DND-41 (cell line): ENCODE measurements around the gene SPEM1.

ENCODE experiments used
- EZH2 ChIP-seq: IDR thresholded peaks from 3 replicates; pipeline ENCODE4 v1.6.1; 2012; ENCODE audit warnings: borderline replicate concordance, low read depth, mild to moderate bottlenecking, moderate library complexity, low read length, inconsistent platforms; ENCODE audit not compliant: severe bottlenecking
- TF ChIP-seq, protein P1 (sequence below): IDR thresholded peaks from 2 replicates; pipeline ENCODE4 v1.5.1; 2012; ENCODE audit warnings: borderline replicate concordance, low read length, moderate library complexity, mild to moderate bottlenecking; ENCODE audit not compliant: poor library complexity, severe bottlenecking; ENCODE audit errors: extremely low read depth

DNA sequence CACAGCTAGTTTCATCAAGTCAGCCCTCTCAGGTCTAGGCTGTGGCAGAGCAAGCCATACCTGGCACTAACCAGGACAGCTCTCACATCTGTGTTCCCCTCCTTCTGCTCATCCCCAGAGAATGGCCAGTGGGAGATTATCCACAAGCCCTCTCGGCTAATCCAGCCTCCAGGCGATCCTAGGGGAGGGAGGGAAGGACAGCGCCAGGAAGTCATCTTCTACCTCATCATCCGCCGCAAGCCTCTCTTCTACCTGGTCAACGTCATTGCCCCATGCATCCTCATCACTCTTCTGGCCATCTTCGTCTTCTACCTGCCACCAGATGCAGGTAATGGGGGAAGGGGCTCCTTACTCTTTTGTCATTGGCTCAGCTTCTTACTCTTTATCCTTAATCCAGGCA lies 28.3 kb downstream of the SPEM1 start:
- TF ChIP-seq, protein P1, sequence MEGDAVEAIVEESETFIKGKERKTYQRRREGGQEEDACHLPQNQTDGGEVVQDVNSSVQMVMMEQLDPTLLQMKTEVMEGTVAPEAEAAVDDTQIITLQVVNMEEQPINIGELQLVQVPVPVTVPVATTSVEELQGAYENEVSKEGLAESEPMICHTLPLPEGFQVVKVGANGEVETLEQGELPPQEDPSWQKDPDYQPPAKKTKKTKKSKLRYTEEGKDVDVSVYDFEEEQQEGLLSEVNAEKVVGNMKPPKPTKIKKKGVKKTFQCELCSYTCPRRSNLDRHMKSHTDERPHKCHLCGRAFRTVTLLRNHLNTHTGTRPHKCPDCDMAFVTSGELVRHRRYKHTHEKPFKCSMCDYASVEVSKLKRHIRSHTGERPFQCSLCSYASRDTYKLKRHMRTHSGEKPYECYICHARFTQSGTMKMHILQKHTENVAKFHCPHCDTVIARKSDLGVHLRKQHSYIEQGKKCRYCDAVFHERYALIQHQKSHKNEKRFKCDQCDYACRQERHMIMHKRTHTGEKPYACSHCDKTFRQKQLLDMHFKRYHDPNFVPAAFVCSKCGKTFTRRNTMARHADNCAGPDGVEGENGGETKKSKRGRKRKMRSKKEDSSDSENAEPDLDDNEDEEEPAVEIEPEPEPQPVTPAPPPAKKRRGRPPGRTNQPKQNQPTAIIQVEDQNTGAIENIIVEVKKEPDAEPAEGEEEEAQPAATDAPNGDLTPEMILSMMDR: no peak
- no peak for TF ChIP-seq EZH2
